ENCODE data around the gene ZNF175.

DNA sequence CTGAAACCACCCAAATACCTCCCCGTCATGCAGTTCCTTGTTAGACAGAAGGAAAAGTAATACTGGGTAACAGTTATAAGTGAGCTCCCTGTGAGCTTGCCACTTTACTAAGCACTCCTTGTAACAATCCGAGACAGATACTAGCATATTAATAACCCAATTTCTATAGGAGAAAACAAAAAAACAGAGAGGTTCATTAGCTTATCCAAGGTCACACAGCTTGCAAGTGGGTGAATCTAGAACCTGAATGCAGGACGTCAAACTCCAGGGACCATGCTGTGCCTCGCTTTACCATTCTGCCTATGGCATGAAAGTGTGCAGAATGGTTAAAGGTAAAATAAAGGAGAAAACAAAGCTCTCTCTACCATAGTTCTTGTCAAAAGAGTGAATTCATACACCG, 43.7 kb downstream of the ZNF175 start:
- no peak for TF ChIP-seq POLR2A (IDR thresholded peaks at IDR 0.05; ENCODE audit: low read depth, low read length)
- no peak for TF ChIP-seq POLR2AphosphoS5 (IDR thresholded peaks at IDR 0.05; ENCODE audit: low read depth, low read length)
